K562 (cell line): ENCODE measurements around the gene BROX. TPM values are rescaled to one million over a fixed set of nuclear protein-coding genes. Genes with fewer than 3 reads are reported as not detected.

ENCODE experiments used
- DIDO1 ChIP-seq: fragments of 450-650 bp; IDR thresholded peaks from 2 replicates; pipeline ENCODE4 v1.6.1; 2016; ENCODE audit warnings: low read depth, missing biosample characterization, missing genetic modification characterization
- EP300 ChIP-seq: IDR thresholded peaks from 2 replicates; pipeline ENCODE4 v1.6.1; 2012; ENCODE audit warnings: low read length, improper control_type of control experiment
- GABPB1 ChIP-seq: sonication (generic); formaldehyde crosslinking; IDR thresholded peaks from 2 replicates; pipeline ENCODE4 v1.8.0; 2022; ENCODE audit warnings: mild to moderate bottlenecking, missing genetic modification reagents
- GATAD2A ChIP-seq: fragments of 450-650 bp; IDR thresholded peaks from 2 replicates; pipeline ENCODE4 v1.6.1; 2017
- HDAC6 ChIP-seq: IDR thresholded peaks from 2 replicates; pipeline ENCODE4 v1.6.1; 2012; ENCODE audit warnings: low read depth, mild to moderate bottlenecking, control low read depth, inconsistent platforms, low read length, moderate library complexity
- HEY1 ChIP-seq: fragments of 250-450 bp; sonication (Bioruptor Pico); IDR thresholded peaks from 2 replicates; pipeline ENCODE4 v1.5.0; 2020; ENCODE audit warnings: mild to moderate bottlenecking, moderate library complexity, borderline replicate concordance
- KDM1A ChIP-seq, 2 experiments: fragments of 450-650 bp; IDR thresholded peaks; 2 replicates each; pipeline ENCODE4 v1.6.1; 2016; ENCODE audit warnings: mild to moderate bottlenecking in 2 of 2
- MECOM ChIP-seq: fragments of 250-450 bp; sonication (Bioruptor Pico); IDR thresholded peaks from 2 replicates; pipeline ENCODE4 v1.8.0; 2022; ENCODE audit warnings: inconsistent platforms
- MTA2 ChIP-seq: fragments of 450-650 bp; IDR thresholded peaks from 2 replicates; pipeline ENCODE4 v1.6.1; 2016; ENCODE audit warnings: low read depth
- MXI1 ChIP-seq: IDR thresholded peaks from 2 replicates; pipeline ENCODE4 v1.6.1; 2011; ENCODE audit warnings: low read depth, mild to moderate bottlenecking, improper control_type of control experiment, low read length
- NCOA1 ChIP-seq: fragments of 450-650 bp; IDR thresholded peaks from 2 replicates; pipeline ENCODE4 v1.6.1; 2016; ENCODE audit warnings: low read depth
- PHB2 ChIP-seq: fragments of 450-650 bp; IDR thresholded peaks from 2 replicates; pipeline ENCODE4 v1.6.1; 2017; ENCODE audit warnings: low read depth
- POLR2A ChIP-seq: fragments of 450-650 bp; conservative IDR thresholded peaks from 2 replicates; pipeline ENCODE4 v1.6.1; 2016
- RBFOX2 ChIP-seq: fragments of 200-400 bp; formaldehyde crosslinking; IDR thresholded peaks from 2 replicates; pipeline ENCODE4 v1.6.1; 2017; ENCODE audit warnings: low read depth, mild to moderate bottlenecking, low read length, moderate library complexity
- RREB1 ChIP-seq: fragments of 250-450 bp; sonication (Bioruptor Pico); IDR thresholded peaks from 2 replicates; pipeline ENCODE4 v1.4.0; 2020
- SAFB2 ChIP-seq: fragments of 200-400 bp; formaldehyde crosslinking; IDR thresholded peaks from 2 replicates; pipeline ENCODE4 v1.6.1; 2018; ENCODE audit warnings: borderline replicate concordance, low read length, low read depth, moderate library complexity; ENCODE audit not compliant: severe bottlenecking
- SMARCE1 ChIP-seq: fragments of 450-650 bp; IDR thresholded peaks from 2 replicates; pipeline ENCODE4 v1.7.1; 2016; ENCODE audit warnings: mild to moderate bottlenecking
- STAG1 ChIP-seq: sonication (generic); formaldehyde crosslinking; IDR thresholded peaks from 2 replicates; pipeline ENCODE4 v1.5.0; 2020; ENCODE audit warnings: missing genetic modification reagents, borderline replicate concordance
- TBL1XR1 ChIP-seq, 2 experiments: IDR thresholded peaks; 2 replicates each; pipeline ENCODE4 v1.6.1; 2012; ENCODE audit warnings: improper control_type of control experiment in 2 of 2, low read length in 2 of 2, mild to moderate bottlenecking in 1 of 2
- TCF7 ChIP-seq: sonication (generic); IDR thresholded peaks from 2 replicates; pipeline ENCODE4 v1.6.1; 2016; ENCODE audit warnings: antibody characterized with exemption, borderline replicate concordance
- ZHX1 ChIP-seq: fragments of 150-350 bp; conservative IDR thresholded peaks from 2 replicates; pipeline ENCODE4 v1.6.1; 2014; ENCODE audit warnings: low read length
- ZNF24 ChIP-seq: fragments of 450-650 bp; IDR thresholded peaks from 2 replicates; pipeline ENCODE4 v1.6.1; 2016
- polyA plus RNA-seq, 8 experiments: library from polyadenylated mRNA; depleted of rRNA in 4 of 8; stranded (reverse) in 5 of 8; unstranded in 3 of 8; fragments of >200 nt; fragmentation: Nextera tagmentation in 2 of 8; fragmentation: Illumina TruSeq in 1 of 8; extraction: Ambion mirVana in 2 of 8; extraction: Trizol in 1 of 8; gene quantifications; 2 replicates each; pipeline versions ENCODE4 v1.2.1 to v1.2.3, GENCODE V29; 2011 to 2014; ENCODE audit warnings: inconsistent platforms in 1 of 8, missing spikeins in 1 of 8
- total RNA-seq, 7 experiments: library from RNA; depleted of rRNA in 6 of 7; stranded (reverse); fragments of >200 nt in 6 of 7; fragmentation: Illumina TruSeq in 2 of 7; extraction: Trizol in 2 of 7; gene quantifications; 2 replicates each; pipeline versions ENCODE4 v1.2.1 to v1.2.3, GENCODE V29; 2011 to 2021; ENCODE audit warnings: low replicate concordance in 1 of 7

The BROX gene
- total and polyA plus RNA-seq, 9 of the 15 experiments (the other 6 are each of a cell fraction or from before 2014, with no cell fraction given), result 9.4 to 153 (median 45.1) TPM

- TF ChIP-seq RBFOX2, result peak; percentile 80
- 0 out of 2 replicates have a peak, but pooled peaks have one; percentile 47 for TF ChIP-seq RREB1
- TF ChIP-seq NCOA1, result peak; percentile 25; the same call in 1 of the 2 replicates
- no peak for TF ChIP-seq HDAC6
- TF ChIP-seq GATAD2A, result peak; percentile 10; the same call in 1 of the 2 replicates
- no peak for TF ChIP-seq ZNF24
- TF ChIP-seq MECOM, result 0 out of 2 replicates have a peak, but pooled peaks have one; percentile 53
- peak; percentile 69; the same call in 1 of the 2 replicates for TF ChIP-seq TCF7
- no peak for TF ChIP-seq ZHX1
- no peak for TF ChIP-seq SAFB2
- TF ChIP-seq PHB2, result 0 out of 2 replicates have a peak, but pooled peaks have one; percentile 8
- peak; percentile 47; the same call in 1 of the 2 replicates for TF ChIP-seq EP300
- TF ChIP-seq KDM1A (IDR thresholded peaks at IDR 0.05), result peak; percentile 59 to 76; a peak in 3 of 4 replicates
- TF ChIP-seq GABPB1 (CRISPR knock-in tag), result peak; percentile 29; the same call in 1 of the 2 replicates
- TF ChIP-seq MXI1, result no peak
- TF ChIP-seq DIDO1, result no peak
- TF ChIP-seq HEY1, result peak; percentile 85; the same call in 1 of the 2 replicates
- TF ChIP-seq POLR2A, result peak; percentile 50; the same call in 1 of the 2 replicates
- 0 out of 4 replicates have a peak, but pooled peaks of 1 of the 2 experiments have one; percentile 38 for TF ChIP-seq TBL1XR1 (IDR thresholded peaks at IDR 0.05; ENCODE audit: low read length in 2 of 2)
- TF ChIP-seq STAG1 (CRISPR knock-in tag), result no peak
- peak; percentile 66 for TF ChIP-seq MTA2
- peak; percentile 58; the same call in 1 of the 2 replicates for TF ChIP-seq SMARCE1
These were observed 778 bp upstream of the BROX start (continued) for GRCh38 chr1:222711319-222712252.
